ENCODE data around the gene EIF4B. TPM values are rescaled to one million over a fixed set of nuclear protein-coding genes. Genes with fewer than 3 reads are reported as not detected.
"Not testable (repeated sequence)": the region's sequence is repeated elsewhere in the genome, so short reads cannot be mapped to it uniquely, and the experiment has no call there.

EIF4B gene, protein sequence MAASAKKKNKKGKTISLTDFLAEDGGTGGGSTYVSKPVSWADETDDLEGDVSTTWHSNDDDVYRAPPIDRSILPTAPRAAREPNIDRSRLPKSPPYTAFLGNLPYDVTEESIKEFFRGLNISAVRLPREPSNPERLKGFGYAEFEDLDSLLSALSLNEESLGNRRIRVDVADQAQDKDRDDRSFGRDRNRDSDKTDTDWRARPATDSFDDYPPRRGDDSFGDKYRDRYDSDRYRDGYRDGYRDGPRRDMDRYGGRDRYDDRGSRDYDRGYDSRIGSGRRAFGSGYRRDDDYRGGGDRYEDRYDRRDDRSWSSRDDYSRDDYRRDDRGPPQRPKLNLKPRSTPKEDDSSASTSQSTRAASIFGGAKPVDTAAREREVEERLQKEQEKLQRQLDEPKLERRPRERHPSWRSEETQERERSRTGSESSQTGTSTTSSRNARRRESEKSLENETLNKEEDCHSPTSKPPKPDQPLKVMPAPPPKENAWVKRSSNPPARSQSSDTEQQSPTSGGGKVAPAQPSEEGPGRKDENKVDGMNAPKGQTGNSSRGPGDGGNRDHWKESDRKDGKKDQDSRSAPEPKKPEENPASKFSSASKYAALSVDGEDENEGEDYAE
- 401 and 417 TPM in 2 replicates for total RNA-seq (2014; rRNA removed; shearing (Covaris generic))

DNA sequence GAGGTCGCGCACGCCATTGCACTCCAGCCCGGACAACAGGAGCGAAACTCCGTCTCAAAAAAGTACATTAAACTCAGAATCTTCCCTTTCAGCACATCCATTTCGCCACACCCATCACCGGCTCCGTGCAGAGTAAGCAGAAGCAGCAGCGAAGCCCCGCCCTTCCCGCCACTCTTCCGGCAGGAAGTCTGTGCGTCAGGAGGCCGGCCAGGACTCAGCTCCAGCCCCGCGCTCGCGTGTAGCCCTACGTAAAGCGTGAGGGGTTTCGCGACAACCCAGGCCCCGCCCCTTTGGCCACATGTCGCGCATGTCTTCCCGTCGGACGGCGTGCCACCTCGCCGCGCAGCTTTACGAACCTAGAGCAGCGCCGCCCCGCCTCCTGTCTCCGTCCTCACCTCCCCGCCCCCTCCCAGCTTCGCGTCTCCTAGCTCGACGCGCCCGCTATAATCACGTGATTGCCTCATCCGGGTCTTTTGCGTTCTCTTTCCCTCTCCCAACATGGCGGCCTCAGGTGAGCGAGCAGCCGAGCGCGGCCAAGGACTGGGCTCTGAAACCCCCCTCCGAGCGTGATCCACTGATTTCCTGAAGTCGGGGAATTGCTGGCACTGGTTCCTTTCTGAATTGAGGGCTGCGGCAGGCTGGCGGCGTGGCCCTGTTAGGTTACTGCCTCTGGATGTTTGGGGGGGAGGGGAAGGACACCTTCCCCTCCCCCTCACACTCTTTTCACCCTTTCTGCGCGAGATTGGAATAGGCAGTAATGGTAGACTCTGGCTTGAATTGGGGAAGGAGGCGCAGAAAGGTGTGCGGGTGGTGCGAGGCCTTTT is at the start of gene EIF4B:
Gene EIF4B (plus strand): TSS at position 471 of the 824 bp plus-strand sequence. CDS start 28 bp downstream, at position 499.
- peak; percentile 99 for DNase-seq (ENCODE audit: low spot score)

DNA sequence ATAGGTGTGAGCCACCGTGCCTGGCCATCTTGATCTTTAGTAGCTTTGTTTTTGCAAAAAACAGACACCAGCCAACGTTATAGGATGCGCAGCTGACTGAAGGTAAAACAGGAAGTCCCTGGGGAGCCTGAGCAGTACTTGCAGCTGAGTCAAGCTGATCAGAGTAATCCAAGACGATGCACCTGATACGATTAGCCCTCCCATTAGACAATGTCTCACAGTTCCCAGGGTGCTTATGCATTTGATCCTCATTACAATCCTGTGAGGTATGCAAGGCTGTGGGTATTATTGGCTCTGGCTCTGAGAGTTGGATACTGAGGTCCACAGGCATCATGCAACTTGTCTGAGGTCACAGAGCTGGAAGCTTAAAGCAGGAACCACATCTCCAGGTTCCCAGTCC is 49.3 kb upstream of the EIF4B start:
- peak; percentile 54 for DNase-seq (ENCODE audit: low spot score)

DNA sequence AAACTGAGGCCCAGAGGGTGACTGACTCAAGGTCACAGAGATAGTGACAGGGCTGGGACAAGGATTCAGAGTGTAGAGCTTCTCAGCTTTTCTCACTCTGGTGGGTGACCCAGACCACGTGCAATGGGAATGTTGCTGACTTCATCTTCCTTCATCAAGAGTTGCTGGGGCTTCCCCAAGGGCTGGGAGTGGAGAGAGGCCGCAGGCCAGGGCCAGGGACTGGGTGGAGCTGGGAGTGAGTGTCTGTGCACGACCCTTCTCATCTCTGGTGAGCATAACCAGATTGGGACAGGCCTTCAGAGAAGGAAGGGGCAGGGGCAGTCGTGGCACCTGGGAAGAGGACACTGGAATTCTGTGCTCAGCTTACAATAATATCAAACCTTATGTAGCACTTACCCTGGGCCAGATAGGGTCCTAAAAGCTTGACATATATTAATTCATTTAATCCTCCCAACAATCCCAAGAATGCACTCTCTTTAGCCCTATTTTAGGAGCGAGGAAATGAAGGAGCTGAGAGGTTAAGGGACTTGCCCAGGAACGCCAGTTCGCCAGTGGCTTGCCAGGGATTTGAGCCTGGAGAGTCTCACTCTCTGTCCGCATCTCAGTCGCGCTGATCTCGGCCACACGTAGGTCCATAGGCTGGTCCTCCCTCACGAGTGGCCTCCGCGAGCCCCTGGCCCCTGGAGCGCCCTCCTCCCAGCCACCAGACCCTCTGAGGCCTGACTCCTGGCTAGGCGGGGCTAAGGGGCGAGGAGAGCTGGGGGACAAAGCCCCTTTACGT is 41.5 kb upstream of the EIF4B start:
- no peak for DNase-seq (ENCODE audit: low spot score)

DNA sequence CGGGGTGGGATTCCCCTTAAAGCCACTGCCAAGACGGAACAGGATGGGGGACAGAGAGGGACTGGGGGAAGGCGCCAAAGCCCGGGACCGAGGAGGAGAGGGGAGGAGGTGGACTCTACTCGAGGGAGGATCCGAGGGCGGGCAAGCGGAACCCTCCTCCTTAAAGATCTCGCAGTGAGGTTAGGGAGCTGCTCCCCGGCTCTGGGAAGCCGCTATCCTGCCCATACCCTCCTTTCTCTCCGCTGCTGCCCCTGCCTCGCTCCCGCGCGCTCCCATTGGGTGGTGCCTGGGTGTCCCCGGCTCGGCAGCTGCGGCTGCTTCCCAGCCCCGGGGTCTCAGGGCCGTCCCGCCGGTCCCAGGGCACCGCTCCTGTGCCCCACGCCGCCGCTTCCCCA is 40.9 kb upstream of the EIF4B start:
- peak; percentile 67 for DNase-seq (ENCODE audit: low spot score)

DNA sequence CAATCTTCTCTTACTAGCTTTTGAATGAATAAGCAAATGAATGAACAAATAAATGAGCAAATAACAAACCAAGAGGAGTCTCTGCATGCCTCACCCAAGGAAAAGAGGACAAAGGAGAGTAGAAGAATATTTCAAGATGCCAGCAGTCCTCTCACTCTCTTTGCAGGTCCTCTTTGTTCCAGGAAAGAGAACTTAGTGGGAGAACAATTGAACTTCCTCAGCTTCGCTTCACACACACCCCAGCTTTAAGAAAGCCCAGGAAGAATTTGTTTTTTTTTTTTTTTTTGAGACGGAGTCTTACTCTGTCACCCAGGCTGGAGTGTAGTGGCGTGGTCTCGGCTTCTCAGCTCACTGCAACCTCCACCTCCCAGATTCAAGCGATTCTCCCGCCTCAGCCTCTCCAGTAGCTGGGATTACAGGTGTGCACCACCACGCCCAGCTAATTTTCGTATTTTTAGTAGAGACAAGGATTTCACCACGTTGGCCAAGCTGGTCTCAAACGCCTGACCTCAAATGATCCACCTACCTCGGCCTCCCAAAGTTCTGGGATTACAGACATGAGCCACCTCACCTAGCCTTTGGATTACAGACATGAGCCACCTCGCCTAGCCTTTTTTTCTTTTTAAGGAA is 37.0 kb upstream of the EIF4B start:
- DNase-seq (ENCODE audit: low spot score): no peak

DNA sequence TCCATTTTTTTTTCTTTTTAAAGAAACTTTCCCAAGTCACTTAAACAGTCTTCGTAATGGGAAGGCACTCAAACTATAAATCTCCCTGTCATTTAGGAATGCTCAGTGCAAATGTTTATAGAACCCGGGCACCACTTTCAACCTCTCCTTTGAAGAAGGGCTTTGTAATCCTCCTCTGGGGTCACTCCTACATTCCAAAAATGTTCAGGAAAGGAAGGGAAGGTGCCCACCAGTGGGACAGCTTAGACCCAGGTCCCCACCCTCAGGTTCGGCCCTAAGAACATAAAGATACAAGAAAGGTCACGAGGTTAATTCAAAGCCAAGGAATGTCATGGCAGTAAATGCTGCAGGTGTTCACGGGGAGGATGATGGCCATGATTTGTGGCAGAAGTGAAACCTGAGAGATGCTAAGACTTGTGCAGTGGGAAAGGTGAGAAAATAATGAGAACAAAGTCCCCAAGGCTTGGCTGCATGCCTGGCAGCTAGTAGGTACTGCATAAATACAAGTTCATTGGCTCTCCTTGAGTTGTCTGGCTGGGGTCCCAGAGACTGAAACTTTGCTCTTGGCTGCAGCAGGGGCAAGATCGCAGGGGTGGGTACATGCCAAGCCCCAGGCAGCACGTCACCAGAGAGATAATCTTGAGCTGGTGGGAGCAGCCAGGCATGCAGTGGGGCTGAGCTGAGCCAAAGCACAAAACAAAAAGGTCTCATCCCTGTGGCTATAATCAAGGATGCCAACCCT is 36.3 kb upstream of the EIF4B start:
- DNase-seq (ENCODE audit: low spot score): peak; percentile 95

DNA sequence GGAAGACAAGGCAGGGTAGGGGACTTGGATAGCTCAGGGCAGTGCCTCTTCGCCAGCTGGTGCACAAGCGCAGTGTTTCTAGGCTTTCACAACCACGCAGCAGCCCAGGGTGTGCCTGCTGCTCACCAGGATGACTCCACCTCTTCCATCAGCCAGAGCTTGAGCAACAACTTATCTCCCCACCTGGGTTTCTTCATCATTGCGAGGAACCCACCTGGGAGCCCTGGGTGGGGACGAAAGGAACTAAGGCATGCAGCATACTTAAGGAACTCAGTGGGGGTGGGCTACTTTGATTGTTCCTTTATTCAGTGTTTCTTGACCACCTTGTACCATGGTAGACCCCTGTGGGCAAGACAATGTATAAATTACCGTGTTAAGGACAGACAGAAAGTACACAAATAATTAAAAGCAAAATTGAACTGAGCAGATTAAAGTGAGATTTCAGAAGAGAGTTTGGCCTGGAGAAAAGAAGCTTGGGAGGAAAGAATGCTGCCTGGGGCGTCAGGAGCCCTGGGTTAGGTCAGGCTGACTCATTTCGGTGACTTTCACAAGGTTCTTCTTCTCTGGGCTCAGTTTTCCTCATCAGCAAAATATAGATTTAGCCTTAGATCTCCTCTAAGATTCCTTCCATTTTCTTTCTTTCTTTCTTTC is 34.5 kb upstream of the EIF4B start:
- peak; percentile 78 for DNase-seq (ENCODE audit: low spot score)

DNA sequence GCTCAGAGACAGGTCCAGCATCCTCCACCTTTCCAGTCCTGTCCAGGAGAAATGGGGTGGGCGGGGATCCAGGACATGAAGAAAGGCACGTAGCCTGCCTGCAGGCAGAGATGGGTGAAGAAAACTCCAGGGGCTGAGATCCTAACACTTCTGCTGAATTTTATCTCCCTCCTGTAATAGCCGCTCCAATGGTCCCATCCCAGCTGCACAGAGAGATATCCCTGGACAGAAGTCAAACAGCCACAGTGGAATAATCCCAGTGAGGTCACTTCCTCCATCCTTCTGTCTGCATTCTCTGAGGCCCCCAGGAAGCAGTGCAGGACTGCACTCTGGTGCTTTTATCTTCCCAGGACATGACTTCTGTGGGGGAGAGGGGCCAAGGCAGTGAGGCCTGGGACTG is 31.1 kb upstream of the EIF4B start:
- DNase-seq (ENCODE audit: low spot score): no peak

DNA sequence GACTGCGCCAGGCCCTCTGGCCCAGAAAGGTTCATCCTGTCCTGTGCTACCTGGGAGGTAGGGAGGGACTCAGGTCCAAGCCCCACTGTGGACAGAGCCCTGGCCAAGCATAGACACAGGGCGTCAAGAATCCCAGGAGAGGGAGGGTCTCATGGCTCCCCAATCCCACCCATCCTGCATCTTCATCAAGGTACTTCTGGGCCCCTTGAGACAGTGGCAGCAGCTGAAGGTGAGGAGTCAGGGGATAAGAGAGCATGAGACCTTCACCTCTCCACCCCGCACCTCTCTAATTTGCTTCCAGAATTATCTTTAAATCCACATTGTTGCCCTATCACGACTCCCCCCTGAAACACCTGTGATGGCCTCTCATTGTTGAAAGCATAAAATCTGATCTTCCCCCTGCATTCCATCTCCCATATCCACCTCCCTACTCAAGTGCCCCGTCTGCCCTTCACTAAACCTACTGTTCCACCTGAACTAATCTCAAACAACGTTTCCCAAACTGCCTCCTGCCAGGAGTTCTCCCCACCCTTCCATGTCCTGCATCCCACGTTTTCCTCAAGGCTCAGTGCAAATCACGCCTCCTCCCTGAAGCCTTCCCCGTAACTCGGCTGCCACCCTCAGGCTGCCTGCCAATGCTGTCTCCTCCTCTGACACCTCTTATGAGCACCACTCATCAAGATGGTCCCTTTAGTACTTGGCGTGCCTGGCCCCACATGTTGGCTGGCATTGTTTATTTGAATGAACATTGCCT is 30.3 kb upstream of the EIF4B start:
- DNase-seq (ENCODE audit: low spot score): peak; percentile 90

DNA sequence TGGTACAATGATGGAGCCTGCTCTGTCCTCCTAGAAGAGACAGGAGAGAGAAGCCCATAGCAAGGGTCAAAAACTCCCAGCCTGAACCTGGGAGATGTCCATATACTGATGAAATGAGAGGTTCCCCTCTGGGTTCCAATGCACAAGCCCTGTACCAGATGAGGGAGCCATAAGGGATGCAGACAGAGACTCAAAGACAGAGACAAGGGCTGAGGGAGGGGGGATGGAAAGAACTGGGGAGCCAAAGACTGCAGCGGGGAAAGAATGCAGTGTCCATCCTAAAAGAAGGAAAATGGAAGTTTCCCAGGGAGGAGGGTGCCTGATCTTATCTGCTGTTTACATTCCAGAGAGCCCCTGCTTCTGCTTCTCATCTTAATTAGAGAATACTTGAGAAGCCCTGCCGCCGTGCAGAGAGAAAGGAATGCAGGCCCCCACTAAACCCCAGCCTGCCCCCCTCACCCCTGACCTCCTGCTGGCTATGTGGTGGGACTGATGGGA is 29.6 kb upstream of the EIF4B start:
- no peak for DNase-seq (ENCODE audit: low spot score)

DNA sequence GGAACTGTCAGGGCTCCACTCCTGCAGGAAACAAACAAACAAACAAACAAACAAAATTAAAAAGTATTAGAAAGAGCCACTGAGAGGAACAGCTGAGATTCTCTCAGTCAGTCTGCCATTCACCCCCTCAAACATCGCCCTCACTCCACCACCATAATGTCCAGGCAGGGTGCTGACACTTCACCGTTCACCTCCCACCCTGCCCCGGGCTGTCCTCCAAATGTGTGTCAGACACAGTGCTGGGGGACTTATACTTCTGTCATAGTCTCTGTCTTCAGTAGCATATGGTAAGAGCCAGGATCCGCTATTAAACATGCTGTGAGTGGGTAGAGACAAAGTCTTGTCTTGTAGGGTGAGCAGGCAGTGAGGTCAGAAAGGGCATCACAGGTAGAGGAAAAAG is 29.1 kb upstream of the EIF4B start:
- DNase-seq (ENCODE audit: low spot score): peak; percentile 0

DNA sequence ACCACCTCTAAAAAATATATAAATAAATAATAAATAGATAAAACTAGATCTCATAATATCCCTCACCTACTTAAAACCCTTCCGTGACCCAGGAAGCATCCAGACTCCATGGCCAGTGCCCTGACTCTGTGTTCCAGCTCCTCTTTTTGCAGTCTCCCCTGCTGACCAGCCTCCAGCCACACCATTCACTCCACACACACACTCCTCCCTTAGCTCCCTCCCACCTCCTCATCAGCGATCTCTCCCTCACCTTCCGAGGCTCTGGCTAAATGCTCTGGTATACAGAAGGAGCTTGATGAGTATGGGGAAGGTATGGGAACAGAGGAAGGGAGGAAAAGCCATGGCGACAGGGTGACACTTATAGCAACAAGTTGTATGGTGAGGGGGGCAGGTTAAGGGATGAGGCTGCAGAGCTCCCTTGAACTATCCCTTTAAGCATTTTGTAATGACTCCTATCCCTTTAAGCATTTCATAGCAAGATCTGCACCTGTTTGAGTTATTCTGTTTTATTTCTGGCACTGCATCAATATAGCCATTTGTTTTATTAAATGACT is 26.1 kb upstream of the EIF4B start:
- no peak for DNase-seq (ENCODE audit: low spot score)

DNA sequence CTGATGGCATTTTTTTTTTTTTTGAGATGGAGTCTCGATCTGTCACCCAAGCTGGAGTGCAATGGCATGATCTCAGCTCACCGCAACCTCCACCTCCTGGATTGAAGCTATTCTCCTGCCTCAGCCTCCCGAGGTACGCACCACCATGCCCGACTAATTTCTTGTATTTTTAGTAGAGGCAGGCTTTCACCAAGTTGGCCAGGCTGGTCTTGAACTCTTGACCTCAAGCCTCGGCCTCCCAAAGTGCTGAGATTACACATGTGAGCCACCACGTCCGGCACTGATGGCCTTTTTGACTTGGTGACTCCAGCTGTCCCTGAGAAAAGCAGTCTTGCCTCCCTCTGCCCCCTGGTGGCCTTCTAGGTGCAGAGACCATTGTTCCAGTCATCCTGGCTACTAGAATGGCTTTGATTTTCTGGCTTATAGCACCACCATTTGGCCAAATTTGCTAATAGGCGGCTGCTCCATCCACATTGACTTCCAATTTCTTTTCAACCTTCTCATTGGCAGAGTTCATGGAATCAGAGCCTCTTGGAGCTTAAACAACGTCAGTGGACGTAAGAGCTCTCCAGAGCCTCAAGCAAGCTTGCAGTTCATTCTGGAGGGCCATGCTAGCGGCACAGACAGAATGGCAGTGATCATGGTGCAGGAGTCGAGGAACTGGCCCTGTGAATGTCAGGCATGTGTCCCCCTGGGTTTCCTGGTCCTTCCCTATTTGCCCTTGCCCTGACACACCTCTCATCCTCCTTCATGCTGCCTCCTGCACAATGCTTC is 25.4 kb upstream of the EIF4B start:
- peak; percentile 99 for DNase-seq (ENCODE audit: low spot score)

DNA sequence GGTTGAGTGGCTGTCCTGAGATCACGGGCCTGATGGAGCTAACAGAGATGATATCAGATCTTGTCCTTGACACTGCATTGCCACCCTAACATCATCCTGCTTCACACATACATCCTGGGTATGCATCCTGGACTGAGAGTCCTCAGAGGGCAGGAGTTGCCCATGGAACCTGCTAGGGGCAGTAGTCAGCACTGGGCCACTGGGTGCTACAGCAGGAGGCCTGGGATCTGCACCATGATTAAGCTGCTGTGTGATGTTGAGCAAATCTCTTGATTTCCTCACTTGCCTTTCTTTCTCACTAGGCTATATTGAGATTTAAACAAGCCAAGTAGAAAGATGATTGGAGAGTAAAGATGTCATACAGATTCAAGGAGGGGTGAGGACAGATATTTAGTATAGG is 22.1 kb upstream of the EIF4B start:
- peak; percentile 59 for DNase-seq (ENCODE audit: low spot score)

DNA sequence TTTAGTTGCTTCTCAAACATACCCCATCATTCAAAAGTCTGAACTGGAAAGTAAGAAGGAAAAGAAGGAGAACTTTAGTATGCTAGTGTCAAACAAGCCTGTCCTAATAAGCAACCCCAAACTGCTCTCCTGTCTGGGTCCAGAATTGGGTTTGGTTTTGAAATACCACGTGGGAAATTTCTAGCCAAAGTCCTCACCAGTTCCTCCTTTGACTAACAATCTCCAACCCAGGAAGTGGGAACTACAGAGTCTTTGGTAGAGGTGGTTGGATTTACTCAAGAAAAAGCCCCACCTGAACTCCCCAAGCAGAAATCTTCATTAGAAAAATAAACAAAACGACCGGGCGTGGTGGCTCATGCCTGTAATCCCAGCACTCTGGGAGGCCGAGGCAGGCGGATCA is 17.4 kb upstream of the EIF4B start:
- peak; percentile 36 for DNase-seq (ENCODE audit: low spot score)

DNA sequence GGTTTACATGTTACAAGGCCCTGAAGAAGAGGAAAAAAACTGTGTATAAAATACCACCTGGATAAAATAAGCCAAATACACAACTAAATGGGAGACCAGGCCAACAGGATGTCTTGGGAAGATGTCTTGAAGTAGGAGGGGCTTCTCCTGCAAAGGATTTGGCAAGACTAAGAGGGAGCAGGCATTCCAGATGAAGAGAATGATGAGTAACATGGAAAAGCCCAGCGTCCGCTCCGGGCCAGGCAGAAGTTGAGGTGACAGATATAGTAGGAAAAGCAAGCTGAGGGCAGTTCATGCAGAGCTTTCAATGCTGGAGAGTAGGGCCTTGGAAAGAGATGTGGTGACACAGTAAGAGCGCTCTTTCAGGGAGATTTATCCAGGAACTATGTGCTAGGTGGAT is 16.1 kb upstream of the EIF4B start:
- DNase-seq (ENCODE audit: low spot score): no peak

DNA sequence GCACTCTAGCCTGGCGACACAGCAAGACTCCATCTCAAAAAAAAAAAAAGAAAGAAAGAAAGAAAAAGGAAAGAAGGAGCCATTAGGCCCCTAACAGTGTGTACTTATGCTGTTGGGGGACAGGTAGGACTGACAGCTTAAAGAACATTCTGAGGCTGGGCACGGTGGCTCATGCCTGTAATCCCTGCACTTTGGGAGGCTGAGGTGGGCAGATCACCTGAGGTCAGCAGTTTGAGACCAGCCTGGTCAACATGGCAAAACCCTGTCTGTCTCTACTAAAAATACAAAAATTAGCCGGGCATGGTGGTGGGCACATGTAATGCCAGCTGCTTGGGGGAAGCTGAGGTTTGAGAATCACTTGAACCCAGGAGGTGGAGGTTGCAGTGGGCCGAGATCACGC is 14.0 kb upstream of the EIF4B start:
- not testable (repeated sequence) for DNase-seq (ENCODE audit: low spot score)

Data from HT-29 (cell line).